Measurements from ENCODE around the gene MED12L.

MED12L gene

DNA sequence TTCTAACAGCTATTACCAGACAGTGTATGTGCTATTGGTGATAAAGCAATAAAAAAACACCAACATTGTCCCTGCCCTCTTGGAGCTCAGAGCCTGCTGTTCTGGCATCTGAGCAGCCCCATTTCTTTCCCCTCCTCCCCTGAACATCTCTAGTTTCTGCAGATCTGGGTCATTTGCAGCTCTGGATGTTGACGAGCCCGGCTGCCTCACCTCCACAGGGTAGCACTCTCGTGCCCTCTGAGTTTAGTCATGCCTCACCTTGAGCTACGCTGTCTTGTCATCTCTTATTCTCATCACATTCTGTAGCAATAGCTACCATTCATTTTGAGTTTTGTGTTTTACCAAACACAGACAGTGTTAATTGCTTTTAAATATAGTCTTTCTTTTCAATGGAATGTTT, 147.5 kb downstream of the MED12L start:
- TF ChIP-seq TAF1 (IDR thresholded peaks at IDR 0.05; ENCODE audit: borderline replicate concordance, insufficient read depth, low read length) (no peak), FOXP2 (optimal IDR thresholded peaks at IDR 0.05; ENCODE audit: borderline replicate concordance, extremely low read depth, extremely low read length, insufficient read depth) (no peak), SIN3A (IDR thresholded peaks at IDR 0.05; ENCODE audit: borderline replicate concordance, insufficient read depth, low read length) (no peak), POLR2AphosphoS5 (IDR thresholded peaks at IDR 0.05; ENCODE audit: low read depth, low read length) (no peak)
- TF ChIP-seq, protein P1, sequence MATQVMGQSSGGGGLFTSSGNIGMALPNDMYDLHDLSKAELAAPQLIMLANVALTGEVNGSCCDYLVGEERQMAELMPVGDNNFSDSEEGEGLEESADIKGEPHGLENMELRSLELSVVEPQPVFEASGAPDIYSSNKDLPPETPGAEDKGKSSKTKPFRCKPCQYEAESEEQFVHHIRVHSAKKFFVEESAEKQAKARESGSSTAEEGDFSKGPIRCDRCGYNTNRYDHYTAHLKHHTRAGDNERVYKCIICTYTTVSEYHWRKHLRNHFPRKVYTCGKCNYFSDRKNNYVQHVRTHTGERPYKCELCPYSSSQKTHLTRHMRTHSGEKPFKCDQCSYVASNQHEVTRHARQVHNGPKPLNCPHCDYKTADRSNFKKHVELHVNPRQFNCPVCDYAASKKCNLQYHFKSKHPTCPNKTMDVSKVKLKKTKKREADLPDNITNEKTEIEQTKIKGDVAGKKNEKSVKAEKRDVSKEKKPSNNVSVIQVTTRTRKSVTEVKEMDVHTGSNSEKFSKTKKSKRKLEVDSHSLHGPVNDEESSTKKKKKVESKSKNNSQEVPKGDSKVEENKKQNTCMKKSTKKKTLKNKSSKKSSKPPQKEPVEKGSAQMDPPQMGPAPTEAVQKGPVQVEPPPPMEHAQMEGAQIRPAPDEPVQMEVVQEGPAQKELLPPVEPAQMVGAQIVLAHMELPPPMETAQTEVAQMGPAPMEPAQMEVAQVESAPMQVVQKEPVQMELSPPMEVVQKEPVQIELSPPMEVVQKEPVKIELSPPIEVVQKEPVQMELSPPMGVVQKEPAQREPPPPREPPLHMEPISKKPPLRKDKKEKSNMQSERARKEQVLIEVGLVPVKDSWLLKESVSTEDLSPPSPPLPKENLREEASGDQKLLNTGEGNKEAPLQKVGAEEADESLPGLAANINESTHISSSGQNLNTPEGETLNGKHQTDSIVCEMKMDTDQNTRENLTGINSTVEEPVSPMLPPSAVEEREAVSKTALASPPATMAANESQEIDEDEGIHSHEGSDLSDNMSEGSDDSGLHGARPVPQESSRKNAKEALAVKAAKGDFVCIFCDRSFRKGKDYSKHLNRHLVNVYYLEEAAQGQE (IDR thresholded peaks at IDR 0.05; ENCODE audit: insufficient read depth in 1 of 2, low read depth in 2 of 2, low read length in 2 of 2): no peak

DNA sequence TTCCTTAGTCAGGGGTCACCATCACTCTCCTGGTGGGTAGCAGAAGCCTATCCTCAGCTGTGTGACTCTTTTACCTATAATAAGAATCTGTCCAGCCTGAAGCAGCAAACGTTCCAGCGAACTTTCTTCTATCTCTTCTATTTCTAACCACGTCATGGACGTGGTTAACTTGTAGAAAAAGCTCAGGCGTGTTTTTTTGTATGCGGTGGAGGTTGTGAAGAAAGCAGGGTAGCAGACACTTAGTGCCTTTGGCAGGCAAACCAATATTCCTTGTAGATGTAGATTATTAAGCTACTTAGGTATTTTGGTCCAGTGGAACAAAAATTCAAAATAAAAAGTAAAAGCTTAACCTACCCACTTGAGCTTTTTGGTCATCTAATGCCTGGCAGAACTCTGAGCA, 149.4 kb downstream of the MED12L start:
- TF ChIP-seq FOXP2 (optimal IDR thresholded peaks at IDR 0.05; ENCODE audit: borderline replicate concordance, extremely low read depth, extremely low read length, insufficient read depth) (no peak), TAF1 (IDR thresholded peaks at IDR 0.05; ENCODE audit: borderline replicate concordance, insufficient read depth, low read length) (no peak), POLR2AphosphoS5 (IDR thresholded peaks at IDR 0.05; ENCODE audit: low read depth, low read length) (no peak), SIN3A (IDR thresholded peaks at IDR 0.05; ENCODE audit: borderline replicate concordance, insufficient read depth, low read length) (no peak)
- TF ChIP-seq, protein P1 (IDR thresholded peaks at IDR 0.05; ENCODE audit: insufficient read depth in 1 of 2, low read depth in 2 of 2, low read length in 2 of 2): no peak

DNA sequence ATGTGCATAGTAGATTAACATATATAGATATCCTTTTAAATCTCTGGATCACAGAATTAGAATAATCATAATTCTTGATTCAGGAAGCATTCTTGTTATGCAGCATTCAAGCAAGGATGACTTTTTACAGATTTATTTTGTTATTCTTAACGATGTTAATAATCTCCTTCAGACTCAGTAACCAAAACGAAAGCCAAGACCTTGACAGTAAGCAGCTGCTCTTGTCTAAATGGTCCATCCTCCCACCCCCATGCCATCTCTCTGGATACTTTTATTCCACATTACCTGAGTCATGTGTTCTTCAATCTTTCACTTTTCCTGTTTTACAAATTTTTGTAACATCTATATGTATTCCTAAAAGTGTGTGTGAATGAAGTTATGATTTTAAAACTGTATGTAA, 150.9 kb downstream of the MED12L start:
- no peak for TF ChIP-seq TAF1 (IDR thresholded peaks at IDR 0.05; ENCODE audit: borderline replicate concordance, insufficient read depth, low read length)
- no peak for TF ChIP-seq POLR2AphosphoS5 (IDR thresholded peaks at IDR 0.05; ENCODE audit: low read depth, low read length)
- TF ChIP-seq, protein P1 (IDR thresholded peaks at IDR 0.05; ENCODE audit: insufficient read depth in 1 of 2, low read depth in 2 of 2, low read length in 2 of 2): no peak
- TF ChIP-seq FOXP2 (optimal IDR thresholded peaks at IDR 0.05; ENCODE audit: borderline replicate concordance, extremely low read depth, extremely low read length, insufficient read depth): no peak
- no peak for TF ChIP-seq SIN3A (IDR thresholded peaks at IDR 0.05; ENCODE audit: borderline replicate concordance, insufficient read depth, low read length)

- TF ChIP-seq FOXP2 (optimal IDR thresholded peaks at IDR 0.05; ENCODE audit: borderline replicate concordance, extremely low read depth, extremely low read length, insufficient read depth): no peak
- no peak for TF ChIP-seq SIN3A (IDR thresholded peaks at IDR 0.05; ENCODE audit: borderline replicate concordance, insufficient read depth, low read length)
- no peak for TF ChIP-seq POLR2AphosphoS5 (IDR thresholded peaks at IDR 0.05; ENCODE audit: low read depth, low read length)
- TF ChIP-seq, protein P1 (IDR thresholded peaks at IDR 0.05; ENCODE audit: insufficient read depth in 1 of 2, low read depth in 2 of 2, low read length in 2 of 2): no peak
- TF ChIP-seq TAF1 (IDR thresholded peaks at IDR 0.05; ENCODE audit: borderline replicate concordance, insufficient read depth, low read length): no peak
Measured at GRCh38 chr3:151236736-151237135, 151.3 kb downstream of the MED12L start.
